NCI-H345 treated with DMSO at 0.1 percent for 48 hours (cell line): ENCODE measurements around the gene CDH4.
"Not testable (repeated sequence)": the region's sequence is repeated elsewhere in the genome, so short reads cannot be mapped to it uniquely, and the experiment has no call there.

Experiments
- DNase-seq: peaks from one replicate; lab custom pipeline; 2025; ENCODE audit not compliant: unreplicated experiment; lab: John Stamatoyannopoulos, UW

Gene CDH4

DNA sequence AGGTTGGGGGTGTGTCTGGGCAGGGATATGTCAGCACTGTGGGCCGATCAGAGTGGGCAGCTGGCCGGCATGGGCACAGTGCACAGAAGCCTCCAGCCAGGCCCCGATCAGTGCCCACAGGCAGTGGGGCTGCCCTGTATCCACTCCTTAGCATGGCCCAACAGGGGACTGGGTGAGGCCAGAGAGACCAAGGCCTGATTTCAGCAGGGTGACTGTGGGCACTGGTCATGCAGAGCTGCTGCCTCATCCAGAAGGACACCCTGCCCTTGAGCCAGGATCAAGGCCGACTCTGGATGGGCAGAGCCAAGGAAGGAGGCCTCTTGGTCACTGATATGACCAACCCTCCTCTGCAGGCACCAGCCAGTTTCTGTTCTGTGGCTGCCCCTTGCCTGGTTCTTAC is 159.7 kb downstream of the CDH4 start:
- DNase-seq = no peak

DNA sequence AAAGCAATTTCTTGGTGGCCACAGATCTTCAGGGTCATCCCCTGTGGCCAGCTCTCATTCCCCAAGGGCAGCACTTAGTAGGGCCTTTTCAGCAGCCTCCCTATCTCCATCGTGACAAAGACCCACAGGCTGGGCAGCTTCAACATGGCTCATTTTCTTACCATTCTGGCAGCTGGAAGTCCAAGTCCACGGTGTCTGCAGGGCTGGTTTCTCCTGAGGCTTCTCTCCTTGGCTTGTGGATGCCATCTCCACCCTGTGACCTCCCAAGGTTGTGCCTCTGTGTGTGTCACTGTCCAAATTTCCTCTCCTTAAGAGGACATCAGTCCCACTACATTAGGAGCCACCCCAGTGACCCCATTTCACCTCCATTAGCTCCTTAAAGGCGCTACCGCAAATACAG is 161.7 kb downstream of the CDH4 start:
- no peak for DNase-seq

DNA sequence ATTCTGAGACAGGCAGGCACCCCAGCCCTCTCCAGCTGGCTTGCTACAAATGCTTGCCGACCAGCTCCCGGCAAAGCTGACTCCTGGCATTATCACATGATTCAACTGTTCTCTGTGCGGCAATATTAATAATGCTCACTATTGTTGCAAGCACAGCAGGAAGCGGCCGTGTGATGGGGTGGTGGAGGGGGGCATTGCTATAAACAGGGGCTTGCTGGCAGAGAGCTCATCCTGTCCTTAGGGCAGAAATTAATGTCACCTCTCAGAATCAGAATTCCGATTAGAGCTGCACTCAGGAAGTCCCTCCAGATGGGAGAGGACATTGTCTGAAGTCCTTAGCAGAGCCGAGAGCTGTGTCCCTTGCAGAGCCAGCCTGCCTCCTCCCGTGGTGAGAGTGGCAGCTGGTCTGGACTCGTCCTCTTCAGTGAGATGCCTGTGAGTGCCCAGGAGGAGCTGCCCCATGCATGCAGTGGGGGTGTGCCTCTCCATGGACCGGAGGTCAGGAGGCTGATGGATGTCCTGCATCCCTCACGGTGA is 162.5 kb downstream of the CDH4 start:
- DNase-seq = no peak

DNA sequence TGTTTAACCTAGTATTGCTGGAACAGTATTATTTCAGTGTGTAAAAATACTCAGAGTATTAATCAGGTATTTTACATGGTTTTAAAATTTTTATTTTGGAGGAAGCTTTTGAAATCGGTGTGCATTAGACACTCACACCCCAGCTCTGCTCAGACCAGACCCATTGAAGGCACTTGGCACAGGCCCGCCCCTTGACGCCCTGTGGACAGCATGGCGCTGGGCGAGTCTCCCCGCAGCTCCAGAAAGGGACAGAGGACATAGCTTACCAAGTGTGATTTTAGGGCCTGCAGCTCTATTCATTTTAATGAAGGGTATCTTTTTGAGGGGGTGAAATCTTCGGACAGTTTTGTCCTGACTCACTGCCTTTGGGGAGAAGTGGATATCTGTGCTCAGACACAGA is 164.5 kb downstream of the CDH4 start:
- DNase-seq = no peak

DNA sequence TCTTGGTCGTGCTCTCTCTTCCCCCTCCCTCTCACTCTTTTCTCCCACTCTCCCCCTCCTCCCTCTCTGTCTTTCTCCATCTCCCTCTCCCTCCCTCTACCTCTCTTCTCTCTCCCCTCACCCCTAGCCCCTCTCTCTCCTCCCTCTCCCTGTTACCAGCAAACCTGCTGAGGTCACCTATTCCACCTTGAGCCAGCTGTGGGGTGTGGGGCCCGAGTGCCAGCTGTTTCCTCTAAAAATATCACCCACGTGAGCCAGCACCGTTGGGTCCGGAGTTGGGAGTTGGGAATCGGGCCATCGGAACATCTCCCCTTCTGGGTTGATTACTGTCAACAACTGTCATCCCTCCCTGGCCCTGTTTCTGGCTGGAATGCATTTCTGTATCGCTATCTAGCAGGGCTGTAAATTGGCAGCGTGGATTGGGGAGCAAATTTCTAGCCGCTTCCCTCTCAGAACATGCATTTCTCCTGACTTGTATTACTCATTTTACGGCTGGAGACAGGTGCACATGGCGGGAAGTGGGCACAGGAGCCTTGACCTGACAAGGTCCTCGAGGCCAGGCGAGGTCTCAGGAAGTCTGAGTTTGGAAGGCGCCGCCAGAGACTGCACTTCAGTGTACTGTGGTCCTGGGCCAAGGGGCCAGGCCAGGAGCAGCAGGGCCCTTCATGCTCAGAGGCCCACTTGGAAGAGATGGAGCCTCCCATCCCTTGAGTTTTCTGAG is 165.3 kb downstream of the CDH4 start:
- DNase-seq = no peak

DNA sequence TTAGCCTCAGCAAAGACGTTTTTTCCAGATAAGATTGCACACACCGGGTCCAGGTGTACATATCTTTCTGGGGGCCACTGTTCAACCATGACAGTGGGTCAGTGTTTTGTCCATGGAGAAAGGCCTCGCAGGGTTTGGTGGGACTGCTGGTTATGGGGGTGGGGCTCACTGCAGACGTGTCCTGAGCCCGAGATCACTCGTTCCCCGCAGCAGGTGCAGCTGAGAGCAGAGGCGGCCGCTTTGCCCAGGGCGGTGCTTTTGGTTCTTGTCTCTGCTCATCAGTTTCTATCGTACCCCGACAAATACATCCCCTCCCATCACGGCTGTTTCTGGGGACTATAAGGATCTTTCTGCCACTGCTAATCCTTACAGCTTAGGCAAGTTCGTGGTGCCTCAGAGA is 166.9 kb downstream of the CDH4 start:
- no peak for DNase-seq

DNA sequence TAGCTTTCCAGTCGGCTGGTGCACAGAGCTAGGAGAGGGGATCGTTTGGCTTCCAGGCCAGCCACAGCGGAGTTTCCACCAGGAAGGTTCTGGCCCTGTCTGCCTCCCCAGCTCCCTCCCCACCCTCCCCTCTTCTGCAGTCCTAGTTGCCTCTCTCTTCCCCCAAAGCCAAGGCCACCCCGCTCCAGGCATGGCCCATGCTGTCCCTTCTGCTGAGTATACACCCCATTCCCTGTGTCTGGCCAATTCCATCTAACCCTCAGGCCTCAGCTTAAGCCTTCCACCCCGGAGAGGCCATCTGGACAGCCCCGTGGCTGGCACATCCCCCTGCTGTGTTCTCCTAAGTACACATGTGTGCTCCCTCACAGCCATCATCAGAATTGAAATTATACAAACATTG is 167.4 kb downstream of the CDH4 start:
- no peak for DNase-seq

DNA sequence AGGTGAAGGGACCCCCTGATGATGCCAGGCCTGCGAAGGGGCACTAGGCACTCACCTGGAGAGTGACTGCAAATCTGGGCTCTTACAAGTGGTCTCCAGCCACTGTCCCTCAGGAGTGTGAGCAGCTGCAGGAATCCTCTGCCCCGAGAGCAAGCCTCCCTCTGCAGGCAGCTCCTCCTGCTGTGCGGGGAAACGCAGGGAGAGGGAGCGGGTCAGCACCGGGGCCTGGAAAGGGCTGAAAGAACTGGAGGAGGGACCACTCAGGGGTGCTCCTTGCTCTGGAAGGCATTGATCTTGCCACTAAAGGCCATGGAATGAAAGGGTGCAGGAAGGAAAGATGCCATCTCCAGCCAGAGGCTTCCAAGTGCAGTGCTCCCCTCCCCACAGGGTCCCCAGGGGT is 168.0 kb downstream of the CDH4 start:
- DNase-seq = no peak

DNA sequence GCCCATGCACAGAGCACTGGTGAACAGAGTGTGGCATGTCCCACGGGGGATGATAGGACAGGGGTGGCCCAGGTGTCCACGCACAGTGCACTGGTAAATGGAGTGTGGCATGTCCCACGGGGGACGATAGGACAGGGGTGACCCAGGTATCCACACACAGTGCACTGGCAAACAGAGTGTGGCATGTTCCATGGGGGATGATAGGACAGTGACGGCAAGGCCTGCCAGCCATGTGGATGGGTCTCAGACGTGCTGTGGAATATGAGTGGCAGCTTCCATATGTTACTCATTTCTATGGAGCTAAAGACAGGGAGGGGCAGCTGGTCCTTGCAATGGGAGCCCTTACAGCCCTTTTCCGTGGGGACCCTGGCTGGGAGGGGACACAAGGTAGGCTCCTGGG is 168.7 kb downstream of the CDH4 start:
- DNase-seq = no peak

DNA sequence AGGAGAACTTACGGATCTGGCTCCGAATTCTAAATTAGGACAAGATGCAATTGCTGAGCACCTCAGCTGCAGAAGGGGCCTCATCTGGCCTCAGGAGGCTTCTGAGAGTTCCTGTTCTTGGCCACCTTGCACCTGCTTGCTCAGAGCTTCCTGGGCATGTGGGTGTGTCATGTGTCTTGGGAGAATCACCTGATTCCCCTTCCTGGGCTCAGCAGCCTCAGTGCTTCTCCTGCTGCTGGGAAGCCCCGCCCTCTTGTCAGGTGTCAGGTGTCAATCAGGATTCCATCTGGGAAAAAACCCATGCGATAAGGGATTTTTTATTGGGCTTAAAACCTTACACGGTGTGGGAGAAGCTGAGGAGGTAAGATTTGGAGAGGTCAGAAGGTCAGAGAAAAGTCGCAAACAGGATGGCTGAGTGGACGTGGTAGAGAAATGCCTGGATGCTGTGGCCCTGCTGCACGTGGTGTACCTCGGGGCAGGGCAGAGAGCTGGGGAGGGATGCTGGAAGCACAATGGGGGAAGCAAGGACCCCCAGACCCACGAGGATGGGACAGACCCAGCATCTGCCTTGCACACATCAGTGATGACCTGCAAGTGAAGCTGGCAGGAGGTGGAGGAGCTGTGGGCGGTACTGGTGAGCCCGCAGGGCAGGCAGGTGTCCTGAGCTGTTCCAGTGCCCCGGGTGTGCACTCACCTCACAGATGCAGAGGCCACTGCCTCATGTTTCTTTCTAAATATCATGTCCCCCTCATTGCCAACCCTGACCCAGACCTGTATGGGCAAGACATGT is 170.8 kb downstream of the CDH4 start:
- no peak for DNase-seq

DNA sequence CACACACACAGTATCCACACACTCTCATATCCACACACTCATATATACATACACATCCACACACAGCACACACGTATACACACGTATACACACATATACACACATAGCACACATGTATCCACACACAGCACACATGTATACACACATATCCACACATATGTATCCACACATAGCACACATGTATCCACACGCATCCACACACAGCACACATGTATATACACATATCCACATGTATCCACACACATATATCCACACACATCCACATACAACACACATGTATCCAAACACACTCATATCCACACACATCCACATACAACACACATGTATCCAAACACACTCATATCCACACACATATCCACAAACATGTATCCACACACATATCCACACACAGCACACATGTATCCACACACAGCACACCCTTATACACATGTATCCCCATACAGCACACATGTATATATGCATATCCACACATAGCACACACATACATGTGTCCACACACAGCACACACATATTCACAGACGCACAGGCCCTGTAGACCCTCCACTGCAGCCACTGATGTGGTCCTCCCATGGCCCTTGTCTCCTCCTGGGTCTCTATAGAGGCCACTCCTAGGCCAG is 172.1 kb downstream of the CDH4 start:
- no peak for DNase-seq

DNA sequence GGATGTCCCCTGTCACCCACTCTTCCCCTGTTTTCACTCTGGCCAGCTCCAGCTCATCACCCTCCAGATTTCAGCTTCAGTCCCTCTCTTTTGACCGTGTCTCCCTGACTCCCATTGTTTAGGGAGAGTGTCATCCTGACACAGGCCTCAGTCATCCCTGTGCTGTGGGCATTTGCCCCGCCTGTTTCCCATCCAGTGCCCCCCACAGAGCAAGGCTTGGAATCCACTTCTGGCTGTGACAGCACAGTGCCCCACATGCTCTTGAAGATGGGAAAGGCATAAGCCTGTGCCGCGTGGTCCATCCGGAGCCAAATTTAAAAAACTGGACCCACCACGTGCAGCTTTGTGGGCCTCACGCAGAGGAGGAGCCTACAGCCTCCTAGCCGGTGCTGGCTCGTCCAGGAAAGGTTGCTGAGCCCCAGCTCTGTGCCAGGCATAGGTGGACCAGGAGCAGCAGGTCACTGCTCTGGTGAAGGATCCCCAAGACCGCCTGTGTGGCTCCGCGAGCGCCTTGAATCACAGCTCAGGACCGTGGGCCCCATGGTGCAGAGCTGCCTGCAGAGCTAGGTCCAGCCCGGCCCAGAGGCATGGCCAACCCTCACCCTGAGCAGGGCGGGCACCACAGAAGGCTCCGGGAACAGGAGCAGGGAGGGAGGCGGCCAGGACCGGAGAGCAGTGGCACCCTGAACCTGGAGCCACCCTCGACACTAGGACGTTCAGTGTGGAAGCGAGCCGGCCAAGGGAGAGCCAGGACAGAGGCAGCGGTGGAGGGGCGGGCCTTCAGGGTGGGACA is 172.8 kb downstream of the CDH4 start:
- DNase-seq = no peak

DNA sequence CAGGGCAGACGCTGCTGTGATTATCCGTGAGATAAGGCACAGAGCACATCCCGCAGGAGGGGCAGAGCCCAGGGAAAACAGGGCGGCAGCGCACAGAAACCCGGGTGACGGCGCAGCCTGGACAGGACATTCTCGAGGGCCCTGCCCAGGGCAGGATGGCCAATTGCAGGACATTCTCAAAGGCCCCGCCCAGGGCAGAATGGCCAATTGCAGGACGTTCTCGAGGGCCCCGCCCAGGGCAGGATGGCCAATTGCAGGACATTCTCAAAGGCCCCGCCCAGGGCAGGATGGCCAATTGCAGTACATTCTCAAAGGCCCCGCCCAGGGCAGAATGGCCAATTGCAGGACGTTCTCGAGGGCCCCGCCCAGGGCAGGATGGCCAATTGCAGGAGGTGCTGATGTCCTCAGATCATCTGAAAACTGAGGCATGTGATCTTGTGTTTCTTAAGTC is 173.5 kb downstream of the CDH4 start:
- DNase-seq = not testable (repeated sequence)

DNA sequence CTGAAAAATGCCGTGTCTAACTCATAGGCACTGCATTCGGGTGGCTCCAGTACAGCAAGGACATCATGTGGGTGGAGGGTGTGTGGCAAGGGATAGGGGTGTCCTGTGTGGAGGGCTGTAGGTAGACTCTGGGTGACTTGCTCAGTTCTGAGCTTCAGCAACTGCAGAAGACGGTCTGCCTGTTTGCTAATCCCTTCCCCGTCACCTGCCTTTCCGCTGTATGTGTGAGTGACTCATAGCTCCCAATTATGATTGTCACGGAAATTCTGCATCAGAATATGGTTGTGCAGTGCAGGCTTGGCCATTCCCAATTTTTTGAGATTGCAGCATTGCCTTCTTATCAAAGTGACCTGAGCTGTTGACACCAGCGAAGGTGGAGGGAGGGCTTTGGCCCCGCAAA is 174.3 kb downstream of the CDH4 start:
- no peak for DNase-seq

DNA sequence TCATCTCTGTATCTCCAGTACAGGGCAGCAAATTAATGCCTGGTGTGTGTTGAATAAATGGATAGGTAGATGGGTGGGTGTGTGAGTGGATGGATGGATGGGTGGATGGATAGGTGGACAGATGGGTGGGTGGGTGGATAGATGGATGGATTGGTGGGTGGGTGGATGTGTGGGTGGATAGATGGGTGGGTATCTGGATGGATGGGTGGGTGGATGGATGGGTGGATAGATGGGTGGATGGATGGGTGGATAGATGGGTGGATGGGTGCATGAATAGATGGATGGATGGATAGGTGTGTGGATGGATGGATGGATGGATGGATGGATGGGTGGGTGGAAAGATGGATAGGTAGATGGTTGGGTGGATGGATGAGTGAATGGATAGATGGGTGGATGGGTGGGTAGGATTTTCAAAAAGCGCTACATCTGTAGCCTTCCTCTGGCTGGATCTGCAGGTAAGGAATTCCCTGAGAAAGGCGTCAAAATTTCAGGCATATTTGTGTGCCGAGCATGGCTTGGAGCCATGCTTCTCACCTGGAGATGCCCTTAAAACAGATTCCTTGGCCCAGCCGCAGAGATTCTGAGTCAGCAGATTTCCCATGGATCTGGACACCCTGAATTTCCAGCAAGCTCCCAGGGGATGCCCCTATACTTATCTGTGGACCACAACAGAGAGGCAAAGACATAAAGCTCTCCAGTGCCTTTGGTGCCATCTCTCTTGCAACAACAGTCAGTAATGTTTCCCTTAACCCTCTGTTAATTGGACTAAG is 177.6 kb downstream of the CDH4 start:
- DNase-seq = no peak

DNA sequence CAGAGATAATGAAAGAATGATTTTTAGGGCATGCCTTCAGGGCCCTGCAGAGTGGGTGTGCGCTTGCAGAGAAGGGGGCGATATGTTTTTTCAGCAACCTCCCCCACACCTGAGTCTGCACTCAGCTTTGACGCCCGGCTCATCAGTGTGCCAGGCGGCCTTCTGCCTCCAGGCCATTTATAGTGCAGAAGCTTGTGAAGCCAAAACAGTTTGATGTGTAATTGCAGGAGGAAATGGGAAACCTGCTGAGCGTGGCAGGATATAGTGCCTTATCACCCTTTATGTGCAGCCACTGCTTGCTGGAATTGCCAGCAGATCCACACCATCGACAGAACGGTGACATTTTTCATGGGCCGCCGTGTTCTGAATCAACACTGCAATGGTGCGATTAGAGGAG is 178.2 kb downstream of the CDH4 start:
- DNase-seq = no peak

DNA sequence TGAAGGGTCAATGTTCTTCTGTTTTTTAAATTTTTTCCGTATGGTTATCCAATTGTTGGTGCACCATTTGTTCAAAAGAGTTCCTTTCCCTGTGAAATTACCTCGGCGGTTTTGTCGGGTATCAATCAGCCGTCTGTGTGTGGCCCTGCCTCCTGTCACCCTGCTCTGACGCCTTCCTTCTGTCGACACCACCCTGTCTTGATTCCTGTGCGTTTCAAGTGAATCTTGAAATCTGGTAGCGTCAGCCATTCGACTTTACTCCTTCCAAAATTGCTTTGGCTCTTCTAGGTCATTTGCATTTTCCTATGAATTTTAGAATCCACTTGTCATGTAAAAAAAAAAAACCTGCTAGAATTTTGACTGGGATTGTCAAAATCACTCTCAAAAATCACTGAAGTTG is 181.1 kb downstream of the CDH4 start:
- DNase-seq = no peak

DNA sequence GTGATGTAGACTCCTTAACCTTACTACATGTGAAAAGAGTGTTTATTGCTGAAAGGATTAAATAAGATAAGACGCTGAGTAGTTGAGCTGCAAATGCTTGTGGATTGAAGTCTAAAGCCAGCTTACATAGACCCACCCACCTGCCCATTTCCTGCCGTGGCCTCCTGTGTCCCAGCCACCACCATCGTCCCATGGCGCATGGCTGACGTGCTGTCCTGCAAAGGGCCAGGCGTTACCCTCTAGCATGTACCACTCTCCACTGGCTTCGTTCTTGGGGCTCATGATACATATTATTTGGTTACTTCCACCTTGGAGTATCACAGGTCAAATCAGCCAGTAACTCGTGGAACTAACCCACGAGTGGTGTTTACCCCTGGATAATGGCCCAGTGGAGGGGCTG is 181.8 kb downstream of the CDH4 start:
- DNase-seq = no peak

DNA sequence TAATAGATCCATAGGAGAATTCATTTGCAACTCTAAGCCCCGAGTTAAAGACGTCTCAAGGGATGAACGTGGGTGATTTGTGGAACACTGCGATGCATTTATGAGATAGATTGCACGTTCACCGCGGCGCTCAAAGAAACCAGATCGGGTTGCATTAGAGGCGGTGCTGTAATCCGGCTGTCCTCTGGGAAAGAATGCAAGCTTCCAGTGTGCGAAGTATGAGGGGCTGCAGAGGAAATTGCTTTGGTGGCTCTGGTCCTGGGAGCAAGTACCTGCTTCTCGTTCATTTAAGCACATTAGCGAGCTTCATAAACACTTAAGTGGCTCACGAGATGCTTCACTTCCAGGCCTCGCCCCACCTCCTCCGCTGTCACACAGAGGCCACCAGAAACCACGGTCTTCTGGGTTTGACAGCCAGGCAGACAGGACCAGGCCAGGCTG is 182.3 kb downstream of the CDH4 start:
- DNase-seq = no peak

DNA sequence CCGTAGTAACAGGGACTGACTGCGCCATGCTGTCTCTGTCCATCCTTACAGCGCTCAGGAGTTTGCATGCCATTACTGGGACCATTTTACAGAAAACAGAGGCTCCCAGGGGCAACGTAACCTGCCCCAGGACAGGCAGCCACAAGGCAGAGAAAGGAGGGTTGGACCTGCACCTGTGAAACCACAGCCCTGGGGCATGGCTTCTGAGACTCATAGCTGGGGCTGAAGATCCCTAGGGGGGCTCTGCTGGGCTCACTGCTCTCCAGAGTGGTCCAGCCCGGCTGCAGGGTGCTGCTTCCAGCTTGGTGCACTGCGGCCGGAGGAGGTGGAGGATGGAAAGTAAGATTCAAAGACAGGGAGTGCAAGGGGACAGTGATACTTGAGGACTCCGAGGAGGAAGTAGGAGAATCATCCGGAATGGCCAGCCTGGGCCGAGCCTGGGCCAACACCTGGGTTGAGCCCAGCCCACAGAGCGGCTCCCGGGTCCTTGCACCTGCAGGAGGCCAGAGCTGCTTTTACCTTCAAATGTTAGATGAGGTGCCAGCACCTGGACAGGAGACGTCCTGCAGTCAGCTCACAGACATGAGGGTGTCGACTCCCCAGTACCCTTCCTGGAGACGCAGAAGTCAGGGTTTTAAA is 183.2 kb downstream of the CDH4 start:
- DNase-seq = no peak
